Cerebellar nuclear complex (tissue), 1 donor: ENCODE measurements around the gene IRF2BPL.

Source experiments
- DNase-seq, 2 experiments: peaks; one replicate each; lab custom pipeline; 2025; lab: John Stamatoyannopoulos, UW

The IRF2BPL gene

DNA sequence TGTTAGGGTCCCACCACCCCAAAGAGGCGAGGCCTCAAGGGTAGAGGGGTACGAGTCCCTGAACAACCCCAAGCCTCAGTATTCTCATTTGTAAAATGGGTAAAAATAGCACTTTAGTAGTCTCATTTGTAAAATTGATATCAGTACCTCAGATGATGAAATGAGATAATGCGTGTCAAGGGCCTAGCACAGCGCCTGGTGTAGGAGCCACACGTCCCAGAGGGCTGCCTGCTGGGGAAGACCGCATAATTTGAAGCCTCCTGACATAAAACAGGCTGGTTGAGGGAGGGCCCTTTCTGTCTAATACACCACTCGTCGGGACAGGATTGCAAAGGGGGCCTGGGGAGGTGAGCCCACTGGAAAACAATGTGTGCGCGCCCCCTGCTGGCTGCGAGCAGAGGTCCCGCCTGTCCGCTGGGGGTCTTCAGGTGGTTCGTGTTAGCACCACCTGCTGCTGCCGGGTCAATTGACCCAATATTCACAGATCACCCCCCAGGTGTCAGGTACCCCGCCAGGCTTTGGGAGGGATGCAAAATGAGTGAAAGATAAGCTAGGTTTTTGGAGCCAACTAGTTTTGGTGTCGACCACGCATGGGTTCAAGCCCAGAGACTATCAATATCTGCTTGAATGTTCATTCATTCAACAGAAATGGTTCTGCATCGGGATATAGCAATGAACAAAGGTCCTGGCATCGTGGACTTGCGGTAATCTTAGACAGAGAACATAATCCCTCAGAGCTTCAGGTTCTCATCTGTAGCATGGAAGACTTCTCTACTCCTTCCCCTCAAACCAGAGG, 24.7 kb upstream of the IRF2BPL start:
- DNase-seq, result no peak

DNA sequence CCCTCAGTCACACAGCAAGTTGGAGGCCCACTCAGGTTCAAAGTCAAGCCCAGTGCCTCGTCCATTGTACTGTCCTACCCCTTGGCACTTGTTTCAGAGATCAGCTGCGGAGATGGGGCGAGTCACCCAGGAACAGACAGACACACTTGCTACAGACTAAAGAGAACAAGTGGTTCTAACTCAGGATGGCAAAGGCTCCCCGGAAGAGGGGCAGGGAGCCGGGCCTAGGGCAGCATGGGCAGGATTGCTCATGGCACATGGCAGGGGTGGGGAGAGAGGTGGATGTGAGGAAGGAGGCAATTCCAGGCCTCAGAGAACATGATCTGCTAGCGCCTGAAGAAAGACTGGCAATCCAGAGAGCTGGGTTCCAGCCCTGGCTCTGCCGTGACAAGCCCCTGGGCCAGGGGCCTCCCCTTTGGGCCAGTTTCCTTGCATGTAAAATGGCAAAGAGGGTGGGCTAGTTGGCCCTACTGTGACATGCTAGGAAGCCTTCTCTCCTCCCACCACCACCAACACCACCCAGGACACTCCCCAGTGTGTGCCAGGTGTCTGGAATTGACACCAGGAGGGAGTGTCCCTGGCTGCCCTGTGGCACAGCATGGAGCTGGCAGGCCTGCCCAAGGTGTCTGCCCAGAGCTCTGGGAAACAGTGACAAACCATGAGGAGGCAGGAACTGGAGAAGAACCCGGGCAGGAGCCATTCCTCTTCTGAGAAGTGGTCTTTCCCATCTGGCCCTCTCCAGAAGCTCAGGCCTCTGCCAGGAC, 24.0 kb upstream of the IRF2BPL start:
- no peak for DNase-seq

DNA sequence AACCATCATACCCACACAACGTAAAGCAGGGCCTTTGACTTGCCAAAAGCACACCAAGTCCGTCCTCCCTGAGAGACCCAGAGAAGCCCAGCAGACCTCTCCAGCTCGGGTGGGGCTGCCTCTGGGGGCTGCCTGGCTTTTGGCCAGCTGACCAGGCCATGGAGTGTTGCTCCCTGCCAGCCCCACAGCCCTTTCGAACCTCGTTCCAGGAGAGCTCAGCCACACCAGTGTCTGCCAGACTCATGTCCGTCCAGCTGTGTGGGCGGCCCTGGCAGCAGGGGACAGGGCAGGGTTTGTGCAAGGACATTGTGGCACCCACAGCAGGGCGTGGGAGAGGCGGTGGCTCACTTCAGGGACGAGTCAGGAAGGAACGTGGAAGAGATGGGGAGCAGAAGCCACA, 22.6 kb upstream of the IRF2BPL start:
- no peak for DNase-seq

DNA sequence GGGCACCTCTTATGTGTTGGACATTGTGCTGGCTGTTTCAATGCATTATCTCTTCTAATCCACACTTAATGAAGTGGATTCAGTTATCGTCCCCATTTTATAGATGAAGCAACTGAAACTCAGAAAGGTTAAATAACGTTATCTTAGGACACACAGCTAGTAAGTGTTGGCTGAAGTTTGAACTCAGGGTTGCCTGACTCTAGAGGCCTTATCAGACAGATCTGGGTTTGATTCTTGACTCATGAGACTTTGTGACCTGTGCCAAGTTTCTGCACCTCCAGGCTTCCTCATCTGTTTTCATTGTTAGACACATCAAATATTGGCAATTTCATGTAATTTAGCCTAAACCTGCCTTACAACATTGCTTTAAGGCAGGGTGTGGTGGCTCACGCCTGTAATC, 18.2 kb upstream of the IRF2BPL start:
- DNase-seq, result no peak

DNA sequence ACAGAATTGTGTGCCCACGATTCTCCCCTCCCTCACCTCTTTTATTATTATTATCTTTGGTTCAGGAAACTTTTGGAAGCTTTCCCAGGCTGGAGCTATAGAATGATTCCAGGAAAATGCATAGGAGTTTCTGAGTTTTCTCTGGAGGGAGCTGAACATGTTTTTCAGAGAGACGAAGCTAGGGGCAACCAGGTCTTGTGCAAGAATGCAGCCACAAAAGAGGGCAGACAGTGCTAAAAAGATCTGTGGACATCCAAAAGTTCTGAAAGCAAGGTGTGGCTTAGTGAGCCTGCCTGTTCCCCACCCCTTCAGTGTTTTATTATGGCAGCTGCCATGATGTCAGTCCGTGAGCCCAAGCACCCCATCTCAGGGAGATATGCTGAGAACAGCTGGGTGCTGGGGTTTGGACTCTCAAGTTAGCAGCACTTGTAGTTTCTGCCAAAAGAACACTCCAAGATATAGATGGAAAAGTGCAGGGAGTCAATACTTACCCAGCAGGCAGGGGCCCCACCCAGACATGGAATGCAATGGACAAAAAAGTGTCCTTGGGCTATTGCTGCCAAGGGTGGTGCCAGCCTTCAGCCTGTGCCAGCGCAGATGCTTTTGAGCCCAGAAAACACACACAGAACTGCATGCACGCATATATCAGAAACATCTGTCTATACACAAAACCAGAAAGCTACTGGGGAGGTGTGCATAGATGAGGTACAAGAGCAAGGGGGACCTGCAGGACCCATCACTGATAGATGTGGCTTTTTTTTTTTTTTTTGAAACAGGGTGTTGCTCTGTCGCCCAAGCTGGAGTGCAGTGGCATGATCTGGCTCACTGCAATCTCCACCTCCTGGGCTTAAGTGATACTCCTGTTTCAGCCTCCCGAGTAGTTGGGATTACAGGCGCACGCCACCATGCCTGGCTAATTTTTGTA, 17.0 kb upstream of the IRF2BPL start:
- DNase-seq, result no peak

DNA sequence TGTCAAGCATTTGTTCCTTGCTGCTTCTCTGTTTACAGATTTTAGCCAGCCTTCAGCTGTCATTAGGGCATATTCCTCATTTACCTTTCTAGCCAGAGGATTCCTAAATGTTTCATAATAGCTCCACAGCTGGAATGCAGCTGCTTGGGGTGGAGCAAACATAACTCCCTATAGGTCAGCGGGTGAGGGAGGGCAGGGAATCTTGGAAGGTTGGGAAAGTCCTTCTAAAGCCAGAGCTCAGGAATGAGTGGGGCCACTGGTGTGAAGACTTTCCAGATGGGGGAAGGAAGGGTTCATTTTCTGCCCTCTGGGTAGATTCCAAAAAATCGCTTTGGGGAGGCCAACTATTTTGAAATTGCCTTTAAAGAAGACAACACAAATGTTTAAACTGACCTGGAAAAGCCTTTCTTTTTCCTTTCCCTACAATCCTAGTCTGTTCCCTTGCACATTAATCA, 16.3 kb upstream of the IRF2BPL start:
- no peak for DNase-seq

DNA sequence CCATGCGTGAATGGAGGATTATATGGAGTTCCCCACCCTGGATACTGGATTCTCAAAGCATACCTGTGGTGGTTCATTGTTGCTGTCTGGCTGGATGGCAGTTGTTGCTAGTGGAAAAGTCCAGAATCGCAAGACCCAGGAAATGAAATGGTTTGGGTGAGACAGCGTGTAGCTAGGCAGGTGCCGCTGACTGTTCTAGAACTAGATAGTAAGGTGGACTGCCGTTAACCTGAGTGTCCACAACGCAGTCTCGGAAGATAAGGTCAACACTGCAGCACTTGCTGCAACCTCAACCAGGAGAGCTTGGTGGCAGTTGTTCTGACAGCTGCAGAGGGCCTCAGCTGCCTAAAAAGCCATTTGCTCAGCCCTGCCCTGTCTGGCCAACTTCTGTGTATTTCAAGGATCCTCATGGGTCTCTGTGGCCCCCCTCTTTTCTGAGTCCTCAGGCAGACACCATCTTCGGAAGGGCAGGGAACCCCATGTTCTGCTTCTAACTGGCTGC, 15.5 kb upstream of the IRF2BPL start:
- DNase-seq, result no peak

DNA sequence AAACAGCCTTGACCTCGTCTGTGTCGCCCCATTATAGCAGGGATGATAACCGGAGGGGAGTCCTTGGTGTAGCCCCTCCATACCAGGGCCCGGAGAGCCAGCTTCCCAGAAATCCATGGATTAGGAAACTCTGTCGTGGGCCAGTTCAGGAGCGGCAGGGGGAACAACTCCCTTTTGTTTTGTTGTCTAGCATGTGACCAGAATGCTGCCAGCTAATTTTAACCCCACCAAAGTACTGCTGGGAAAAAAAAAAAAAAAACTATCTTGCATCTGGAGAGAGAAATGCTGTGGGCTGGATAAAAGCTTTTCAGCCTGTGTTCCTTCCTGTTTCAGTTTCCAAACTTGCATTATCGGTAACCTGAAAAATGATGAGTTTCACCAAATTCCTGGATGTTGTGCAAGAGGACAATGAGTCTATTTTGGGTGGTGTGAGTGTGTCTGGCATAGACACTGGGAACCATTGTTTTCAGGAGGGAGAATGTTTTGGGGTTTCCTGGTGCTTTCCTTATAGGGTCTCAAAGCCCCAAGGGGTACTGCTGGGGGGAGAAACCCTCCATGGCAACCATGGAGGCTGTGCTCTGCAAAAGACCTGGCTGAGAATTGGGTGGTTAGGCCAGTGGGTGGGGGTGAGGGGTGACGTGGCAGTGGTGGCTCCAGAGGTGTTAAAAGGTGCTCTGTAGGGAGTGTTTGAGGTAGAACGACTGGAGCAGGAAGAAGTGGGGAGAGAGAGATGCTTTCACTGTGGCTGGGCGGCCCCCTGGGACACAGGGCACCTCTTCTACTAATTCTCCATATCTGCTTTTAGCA, 14.9 kb upstream of the IRF2BPL start:
- DNase-seq, result no peak

DNA sequence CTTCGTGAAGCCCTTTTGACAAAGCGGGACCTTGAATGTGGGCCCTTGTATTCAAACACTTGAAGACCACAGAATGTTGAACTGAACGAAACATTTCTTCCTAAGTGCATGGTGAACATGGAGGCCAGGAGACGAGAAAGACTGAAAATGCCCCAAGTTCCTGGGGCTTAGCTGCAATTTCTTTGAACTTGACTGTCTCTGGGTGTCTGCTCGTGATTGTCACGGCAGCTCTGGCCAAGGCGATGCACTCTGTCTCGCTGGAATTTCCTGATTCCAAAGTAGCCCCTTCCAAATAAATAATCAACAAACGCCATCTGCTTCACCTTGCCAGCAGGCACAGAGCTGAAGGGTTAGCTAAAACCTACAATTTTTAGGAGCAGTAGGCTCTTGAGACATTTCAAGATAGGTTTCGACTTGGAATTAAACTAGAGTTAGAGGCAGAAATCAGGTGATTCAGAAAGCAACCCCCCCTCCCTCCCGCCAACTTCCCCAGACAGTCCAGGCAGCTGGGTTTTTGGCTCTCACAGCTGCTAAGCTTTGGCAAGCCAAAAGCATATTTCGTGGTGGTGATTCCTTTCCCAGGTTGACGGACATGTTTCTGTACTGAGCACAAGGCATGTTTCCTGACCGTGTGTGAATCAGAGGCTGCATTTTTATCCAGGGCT, 13.5 kb upstream of the IRF2BPL start:
- no peak for DNase-seq

DNA sequence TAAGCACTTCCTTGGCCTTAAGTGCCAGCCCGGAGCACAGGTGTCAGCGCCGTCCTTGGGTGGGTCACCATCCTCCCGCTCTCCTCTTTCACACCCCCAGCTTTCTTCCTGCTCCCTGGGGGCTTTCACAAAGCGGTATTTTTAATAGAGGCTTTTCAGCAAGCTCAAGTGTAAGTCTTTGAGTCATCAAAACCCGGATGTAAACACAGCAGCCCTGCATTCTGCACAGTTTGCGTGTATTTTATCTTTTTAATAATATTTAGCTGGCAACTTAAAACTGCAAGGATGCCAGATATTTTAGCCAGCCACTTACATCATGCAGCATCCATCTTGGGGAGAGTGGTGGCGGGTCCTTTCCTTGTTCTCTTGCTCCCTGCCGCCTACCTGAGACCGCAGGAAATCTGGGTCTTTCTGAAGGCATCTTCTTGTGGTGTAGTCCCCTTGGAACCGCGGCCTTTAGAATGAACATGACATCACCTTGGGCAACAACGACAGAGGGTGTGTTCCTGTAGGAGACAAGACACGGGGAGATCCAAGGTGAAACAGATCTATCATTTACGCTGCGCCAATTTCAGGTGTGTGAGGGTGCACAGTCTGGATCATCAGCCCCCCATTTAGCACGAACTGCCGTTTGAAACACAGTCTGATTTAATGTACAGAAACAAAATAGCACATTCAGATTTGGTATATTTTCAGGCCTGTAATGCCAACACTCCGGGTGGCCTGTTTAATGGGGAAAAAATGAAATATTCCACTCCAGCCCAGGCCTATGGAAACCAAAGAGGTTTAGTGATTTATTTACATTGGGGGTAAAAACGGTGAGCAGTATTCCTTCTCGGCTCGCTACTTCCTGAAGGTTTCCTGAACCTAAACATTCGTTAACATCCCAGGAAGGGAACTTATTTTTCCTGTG, 12.5 kb upstream of the IRF2BPL start:
- DNase-seq, result no peak

DNA sequence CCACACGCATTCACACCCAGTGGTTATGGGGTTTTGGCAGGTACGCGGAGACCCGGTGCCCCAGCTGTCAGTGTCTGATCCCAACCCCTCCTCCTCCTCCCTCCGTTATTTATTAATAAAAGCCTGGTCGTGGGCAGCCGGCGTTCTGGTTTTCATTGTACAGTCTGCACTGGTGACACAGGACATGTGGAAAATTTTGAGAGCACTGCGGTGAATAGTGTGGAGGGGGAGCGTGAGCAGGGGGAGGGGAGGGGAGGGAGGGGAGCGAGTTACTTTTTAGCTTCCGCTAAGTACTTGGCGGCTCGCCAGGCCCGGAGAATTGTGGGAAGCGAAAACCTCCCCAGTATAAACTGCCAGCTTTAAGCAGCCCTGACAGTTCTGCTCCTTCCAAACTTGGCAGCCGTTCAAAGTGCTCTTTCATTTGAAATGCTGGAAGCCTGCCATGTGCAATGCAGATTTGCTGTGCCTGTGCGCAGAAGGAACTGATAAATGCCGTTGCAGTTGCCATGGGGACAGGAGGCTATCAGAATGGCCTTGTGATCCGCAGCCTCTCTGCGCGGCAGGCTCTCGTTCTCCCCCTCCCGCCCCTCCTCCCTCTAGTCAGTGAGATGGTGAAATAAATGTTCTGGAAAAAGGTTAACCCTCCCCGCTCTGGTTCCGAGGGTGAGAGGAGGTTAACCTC, 11.7 kb upstream of the IRF2BPL start:
- peak; percentile 91 to 93 for DNase-seq

DNA sequence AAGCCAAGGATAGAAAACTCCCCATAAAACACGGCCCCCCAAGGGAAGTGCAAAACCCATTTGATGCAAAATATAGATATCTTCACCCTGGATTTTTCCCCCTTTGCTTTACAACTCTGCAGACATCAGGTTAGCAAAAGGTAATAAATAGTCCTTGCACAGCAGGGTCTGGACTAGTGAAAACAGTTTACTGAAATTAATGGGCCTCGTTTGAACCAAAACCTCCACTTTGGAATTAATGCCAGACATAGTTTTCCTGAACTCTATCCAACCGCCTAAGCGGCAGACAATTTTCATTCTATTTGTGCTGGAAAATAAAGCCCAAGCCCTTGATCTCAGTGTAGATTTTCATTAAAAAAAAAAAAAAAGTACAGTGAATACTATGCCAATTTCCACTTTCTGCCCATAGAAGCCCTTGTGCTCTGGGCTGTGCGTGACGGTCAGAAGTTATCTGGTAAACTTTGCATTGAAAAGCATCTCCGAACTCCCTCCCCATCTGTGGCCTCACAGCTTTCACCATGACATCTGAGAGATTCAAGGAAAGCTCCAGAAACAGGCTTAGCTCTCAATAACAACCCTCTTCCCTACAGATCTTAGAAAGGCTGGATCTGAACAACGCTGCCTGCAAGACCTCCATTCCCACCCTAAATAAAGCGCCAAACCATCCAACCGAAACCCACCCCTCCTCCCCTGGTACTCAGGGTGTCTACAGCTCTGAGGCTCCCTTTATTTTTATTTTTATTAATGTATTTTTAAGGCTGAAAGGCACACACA, 11.0 kb upstream of the IRF2BPL start:
- DNase-seq, result no peak

DNA sequence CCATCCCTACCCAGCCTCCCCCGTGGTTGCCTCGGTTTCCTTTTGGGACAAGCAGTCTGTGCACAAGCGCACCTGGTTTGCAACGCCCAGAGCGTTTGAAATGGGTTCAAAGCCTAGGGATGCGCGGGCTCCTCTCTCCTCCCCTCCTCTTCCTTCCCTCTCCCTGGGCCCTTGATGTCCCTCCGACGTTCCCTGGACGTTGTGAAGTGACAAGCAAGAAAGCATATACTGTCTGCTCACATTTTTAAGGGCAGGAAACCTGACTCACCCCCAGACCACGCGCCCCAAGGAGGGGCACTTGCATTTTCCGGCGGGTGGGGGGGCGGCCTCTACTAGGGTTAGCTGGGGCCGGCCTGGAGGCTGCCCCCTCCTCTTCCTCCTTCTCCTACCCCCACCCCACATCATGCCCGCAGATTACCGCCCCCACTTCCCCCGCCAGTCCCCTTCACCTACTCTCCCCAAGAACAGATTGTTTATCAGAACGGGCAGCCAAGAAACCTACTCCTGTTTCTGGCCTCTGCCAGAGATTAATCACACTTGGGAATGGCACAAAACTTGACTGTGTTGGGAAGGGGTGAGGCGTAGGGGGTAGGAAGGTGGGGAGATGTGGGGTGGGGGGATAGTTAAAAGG, 9.5 kb upstream of the IRF2BPL start:
- no peak for DNase-seq

DNA sequence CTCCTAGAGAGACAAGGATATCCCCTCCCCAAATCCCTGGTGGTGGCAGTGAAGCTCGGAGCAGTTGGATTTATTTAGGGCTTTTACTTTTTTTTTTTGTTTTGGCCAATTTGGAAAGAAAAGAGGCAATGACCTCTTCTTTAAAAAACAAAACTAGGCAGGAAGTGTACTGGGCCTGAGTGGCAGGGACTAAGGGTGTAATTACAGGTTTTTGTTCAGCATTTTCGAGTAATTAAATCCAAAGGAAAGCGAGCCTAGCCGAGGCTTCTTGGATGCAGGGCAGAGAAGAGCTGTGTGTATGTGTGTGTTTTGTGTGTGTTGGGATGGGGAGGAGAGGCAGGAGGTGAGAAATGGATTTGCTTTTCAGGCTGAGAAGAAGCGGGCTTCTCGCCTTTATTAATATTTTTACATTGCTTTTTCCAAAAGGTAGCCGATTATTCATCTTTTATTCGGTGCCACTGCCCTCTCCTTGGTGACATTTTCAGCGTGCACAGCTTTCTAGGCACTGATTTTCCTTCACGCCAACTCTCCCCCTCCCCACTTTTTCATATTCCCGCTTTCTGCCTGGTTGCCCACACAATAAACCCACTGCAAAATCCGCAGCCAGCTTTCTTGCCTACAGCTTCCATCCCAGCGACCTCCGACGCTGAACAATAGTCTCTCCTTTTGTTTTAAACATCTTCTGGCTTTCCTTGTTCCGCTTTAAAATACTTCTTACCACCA, 8.9 kb upstream of the IRF2BPL start:
- no peak for DNase-seq

DNA sequence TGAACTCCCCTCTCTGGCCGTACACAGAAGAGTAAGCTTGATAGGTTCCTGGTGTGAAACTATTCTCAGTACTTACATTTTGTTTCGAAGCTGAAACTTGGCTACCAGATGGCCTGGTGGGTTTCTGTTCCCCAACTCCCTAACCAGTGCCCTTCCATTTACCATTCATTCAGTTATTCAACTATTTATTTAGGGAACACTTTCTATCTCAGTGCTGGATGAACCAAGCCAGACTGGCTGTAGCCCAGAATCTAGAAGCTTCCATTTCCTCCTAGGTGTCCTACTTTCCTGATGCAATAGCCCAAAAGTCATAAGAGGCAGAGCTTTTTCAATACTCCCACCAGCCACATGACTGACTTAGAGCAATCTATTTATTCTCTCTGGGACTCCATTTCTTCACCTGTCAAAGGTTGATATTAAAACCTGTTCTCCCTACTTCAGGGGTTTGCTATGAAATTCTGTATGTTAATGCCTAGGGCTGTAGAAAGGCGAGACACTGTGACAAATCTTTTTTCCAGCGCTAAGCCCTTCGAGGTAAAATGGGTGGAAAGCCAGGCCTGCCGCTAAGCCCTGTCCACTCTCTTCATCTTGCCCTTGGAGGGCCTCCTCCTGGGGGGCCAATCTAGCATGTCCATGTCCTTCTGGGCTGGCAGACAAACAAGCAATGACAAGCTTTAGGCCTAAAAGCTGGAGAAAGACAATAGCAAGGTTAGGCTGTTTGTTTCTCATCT, 8.1 kb upstream of the IRF2BPL start:
- no peak for DNase-seq

DNA sequence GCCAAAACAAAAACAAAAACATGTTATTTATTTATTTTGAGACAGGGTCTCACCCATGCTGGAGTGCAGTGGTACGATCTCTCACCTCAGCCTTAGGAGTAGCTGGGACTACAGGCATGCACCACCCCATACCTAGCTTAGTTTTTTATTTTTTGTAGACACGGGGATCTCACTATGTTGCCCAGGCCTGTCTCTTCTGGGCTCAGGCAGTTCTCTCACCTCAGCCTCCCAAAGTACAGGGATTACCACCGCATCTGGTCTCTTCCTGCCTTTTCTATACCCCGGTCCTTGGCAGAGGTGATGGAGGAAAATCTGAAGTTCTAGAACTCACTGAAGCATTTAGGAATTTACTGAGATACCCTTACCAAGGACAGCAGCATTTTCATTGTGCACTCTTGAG, 6.8 kb upstream of the IRF2BPL start:
- DNase-seq, result no peak
